ENCODE results near the gene ABCC1.

GRCh38 chr16:15993541-15993940 lies 44.1 kb downstream of the ABCC1 start:
- no peak for TF ChIP-seq CTCF (conservative IDR thresholded peaks at IDR 0.05)
- TF ChIP-seq EZH2 (IDR thresholded peaks at IDR 0.05; ENCODE audit: low read depth), result no peak
